Activated T-cell treated with anti-CD3 and anti-CD28 coated beads for 48 hours (primary cell): ENCODE results near the gene TARBP1.
"Not testable (repeated sequence)": the region's sequence is repeated elsewhere in the genome, so short reads cannot be mapped to it uniquely, and the experiment has no call there.

ENCODE experiments used
- DNase-seq: peaks from one replicate; pipeline ENCODE4 v3.0.0-alpha.2; 2020; ENCODE audit warnings: low read depth

The TARBP1 gene

DNA sequence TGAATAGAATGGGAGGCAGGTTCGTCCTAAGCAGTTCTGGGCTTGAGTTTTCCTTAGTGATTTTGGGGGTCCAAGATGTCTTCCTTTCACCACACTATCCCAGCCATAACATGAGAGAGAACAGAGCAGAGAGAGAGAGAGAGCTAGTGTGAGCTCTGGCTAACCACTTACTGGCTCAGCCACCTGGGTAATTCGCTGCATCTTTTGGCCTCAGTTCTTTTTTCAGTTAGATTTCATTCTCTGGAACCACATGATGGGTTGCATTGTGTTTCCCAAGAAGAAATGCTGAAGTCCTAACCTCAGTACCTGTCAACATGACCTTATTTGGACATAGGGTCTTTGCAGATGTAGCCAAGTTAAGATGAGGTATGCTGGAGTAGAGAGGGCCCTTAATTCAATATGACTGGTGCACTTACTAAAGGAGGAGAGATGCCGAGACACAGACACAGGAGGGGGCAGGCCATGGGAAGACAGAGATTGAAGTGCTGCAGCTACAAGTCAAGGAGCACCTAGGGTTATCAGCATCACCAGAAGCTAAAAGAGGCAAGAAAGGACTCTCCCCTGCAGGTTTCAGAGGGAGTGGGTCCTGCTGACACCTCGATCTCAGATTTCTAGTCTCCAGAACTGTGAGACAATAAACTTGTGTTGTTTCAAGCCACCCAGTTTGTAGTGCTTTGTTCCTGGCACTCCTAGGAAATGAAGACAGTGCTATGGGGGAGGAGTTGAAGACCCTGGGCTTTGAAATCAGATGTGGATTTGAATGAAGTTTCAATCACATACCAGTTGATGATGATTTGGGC is 26.2 kb upstream of the TARBP1 start:
- no peak for DNase-seq

DNA sequence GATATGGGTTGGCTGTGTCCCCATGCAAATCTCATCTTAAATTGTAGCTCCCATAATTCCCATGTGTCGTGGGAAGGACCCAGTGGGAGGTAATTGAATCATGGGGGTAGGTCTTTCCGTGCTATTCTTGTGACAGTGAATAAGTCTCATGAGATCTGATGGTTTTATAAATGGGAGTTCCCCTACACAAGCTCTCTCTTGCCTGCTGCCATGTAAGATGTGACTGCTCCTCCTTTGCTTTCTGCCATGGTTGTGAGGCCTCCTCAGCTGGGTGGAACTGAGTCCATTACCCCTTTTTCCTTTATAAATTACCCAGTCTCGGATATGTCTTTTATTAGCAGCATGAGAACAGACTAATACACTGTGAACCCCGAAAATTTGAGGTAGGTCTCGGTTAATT is 25.3 kb upstream of the TARBP1 start:
- DNase-seq = not testable (repeated sequence)

DNA sequence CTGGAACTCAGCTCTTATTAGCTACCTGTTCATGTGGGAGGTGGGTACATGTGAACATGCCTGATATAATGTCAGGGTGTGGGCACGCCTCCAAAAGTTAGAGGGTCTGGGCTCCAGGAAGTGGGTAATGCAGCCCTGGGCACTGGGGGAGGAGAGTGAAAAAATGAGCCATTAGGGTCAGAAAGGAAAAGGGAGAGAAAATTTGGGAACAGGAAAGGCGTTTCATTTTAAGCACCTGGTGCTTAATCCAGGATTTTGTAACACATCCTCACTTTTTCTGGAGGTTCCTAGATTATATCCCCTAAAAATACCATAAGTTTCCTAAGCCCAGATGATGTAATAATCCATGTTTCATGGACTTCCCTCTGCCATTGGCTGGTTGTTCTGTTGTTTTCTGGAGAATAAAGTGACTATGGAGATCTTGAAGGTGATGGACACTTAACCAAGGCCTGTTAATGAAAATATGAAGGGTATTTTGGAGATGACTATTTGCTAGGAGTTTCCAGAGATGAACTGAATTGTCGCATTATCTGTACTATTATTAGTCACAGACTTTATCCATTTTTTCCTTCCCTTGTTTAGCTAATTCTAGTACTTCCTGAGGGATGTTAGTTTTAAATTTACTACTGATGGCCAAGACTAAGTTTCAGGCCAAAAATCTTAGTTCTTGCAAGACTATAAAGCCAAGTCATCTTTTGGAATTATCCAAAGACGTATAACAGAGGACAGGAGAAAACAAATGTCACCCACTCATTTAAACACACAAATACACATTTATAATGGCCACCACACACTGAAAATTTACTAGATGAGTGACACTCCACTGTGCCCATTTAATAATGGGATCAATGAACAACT is 24.4 kb upstream of the TARBP1 start:
- no peak for DNase-seq

DNA sequence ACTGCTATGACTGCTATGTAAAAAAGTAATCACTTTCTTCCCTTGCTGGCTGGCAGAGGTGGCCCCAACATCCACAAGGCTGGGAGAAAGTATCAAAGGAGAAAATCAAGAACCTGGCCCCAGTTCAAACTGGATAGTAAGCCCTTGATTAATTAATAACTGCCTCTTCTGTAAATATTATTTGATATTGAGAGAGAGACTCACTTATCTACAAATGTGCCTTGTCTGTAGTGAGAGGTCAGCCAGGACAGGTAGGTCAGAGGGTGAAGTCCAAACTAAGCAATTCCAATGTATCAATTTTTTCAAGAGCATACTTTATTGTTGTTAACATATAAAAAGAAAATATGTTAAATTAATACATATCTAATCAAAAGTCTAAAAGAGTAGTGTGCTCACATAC is 23.8 kb upstream of the TARBP1 start:
- no peak for DNase-seq

DNA sequence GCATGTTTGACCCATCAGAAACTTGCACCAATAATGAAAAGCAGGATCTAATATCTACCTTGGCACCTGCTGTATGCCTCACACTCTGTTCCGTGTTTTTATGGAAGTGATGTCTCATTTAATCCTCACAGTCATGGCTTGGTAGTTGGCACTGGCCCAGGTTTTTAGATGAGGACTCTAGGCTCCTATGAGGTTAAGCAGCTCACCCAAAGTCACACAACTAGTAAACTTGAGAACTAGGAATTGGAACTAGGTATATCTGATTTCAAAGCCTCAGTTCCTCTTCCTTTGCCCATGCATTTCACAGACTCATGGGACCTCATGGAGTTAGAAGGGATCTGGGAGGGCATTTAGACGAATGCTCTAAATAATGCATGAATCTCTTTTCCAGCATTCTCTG is 21.3 kb upstream of the TARBP1 start:
- DNase-seq = no peak

DNA sequence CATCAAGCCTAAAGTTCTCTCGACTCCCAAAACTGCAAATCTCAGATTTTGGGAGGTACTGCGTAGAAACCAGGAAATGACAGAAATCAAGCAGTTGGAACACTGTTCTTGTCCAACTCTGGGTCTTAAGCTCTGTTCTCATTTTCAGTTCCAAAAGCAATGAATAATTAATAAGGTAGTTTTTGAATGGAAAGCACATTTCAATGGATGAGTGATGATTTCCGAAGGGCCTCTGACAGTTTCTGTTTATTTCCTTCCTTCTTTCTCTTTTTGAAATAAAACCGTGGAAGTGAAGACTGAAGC is 20.9 kb upstream of the TARBP1 start:
- no peak for DNase-seq

DNA sequence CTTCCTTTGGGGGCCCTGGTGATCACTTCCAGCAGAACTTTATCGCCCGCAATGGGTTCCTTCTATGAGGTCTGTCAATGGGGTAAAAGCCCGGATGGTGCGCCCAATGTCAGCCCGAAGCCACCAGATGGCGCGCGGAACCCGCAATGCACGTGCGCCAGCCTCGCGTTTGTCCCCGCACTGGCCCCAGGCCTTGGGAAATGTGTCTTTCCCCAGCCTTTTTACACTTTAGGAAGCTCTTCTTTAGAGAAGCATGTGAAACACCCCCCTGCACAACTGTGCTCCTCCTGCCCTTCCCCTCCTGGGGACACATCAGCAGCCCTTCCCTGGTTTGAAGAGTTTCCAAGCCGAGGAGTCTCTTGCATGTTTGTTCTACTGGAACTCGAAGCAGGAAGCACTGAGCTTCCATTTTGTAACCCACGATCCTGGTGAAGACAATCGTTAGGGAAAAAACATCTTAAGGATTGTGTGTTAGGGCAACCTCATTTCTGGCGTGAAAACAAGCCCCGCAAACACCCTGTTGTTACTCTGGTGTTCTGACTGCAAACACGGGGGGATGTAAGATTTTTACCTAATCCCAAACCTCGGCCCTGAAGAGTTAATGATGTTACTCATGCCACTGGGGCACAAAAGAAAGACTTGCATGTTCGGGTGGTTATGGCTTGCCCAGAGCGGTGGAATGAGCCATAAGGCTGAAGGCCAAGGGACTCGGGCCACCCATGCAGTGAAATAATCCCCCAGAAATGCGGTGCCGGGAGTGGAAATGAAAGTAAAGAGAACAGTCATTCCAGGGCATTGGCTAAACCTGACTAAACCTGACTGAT is 20.4 kb upstream of the TARBP1 start:
- peak; percentile 82 for DNase-seq

DNA sequence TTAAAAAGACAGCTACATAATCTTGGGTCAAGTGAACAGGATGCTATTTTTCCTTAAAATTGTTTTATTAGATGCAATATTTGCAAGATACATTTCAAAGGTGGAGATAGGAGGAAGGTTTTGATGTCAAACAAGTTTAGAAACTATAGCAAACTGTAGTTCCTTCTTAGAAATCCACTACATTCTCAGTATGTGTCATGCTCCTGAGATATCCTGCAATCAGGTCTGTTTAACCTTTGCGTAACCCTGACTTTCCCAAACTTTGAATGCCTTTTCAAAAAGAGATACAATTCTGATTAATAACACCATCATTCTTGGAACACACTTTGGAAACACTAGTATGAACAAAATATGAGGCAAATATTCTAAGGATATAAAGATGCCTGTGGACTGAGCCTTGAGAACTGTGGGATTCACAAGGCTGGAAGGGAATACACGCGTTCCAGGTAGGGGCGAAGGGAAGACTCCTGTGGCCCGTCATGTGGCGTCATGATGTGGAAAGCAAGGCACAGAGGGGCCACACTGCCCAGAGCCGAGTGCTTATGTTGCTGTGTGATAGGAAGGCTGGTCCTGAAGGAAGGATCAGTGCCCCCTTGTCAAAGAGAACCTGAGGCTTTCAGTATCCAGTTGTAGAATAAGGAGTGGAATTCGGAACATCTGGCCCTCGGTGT is 19.6 kb upstream of the TARBP1 start:
- no peak for DNase-seq

DNA sequence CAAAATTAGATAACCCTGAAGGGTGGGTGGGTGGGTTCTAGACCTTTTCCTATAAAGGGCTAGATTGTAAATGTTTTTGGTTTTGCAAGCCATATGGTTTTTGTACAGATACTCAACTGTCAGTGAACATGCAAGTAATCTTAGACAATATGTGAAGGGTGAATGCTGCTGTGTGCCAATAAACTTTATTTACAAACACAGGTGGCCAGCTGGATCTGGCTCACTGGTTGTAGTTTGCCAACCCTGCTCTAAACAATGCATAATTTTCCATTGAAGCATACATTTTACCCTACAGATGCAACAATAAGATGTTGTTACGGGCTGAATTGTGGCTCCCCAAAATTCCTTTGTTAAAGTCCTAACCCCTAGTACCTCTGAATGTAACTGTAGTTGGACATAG is 18.6 kb upstream of the TARBP1 start:
- no peak for DNase-seq

DNA sequence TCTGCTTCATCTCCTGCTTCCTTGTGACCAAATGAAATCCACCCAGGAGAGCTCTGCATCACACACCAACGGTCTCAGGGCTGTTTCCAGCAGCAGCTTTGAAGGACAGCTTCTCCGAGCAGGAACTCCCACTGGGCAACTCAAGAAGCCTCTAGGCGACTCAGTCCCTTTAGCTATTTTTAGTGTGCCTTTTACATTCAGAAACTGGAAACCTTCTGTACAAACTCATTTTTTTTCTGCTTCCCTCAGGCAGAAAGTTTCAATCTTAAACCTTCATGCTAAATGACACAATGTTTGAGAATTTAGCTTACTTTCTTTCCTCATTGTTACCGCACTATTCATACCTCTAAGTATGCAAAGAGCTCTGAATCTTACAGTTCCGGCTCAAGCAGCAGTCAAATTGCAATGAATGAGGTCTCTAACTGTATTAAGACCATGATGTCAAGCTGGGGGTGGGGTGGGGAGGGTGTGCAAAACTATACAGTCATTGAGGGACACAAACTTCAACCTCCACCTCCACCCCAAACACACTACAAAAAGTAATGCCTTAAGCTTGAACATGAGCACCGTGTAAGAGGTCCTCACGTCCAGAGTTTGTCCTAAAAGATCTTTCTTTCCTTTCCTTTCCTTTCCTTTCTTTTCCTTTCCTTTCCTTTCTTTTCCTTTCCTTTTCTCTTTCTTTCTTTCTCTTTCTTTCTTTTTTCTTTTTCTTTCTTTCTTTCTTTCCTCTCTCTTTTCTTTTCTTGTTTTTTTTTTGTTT is 16.4 kb upstream of the TARBP1 start:
- DNase-seq = no peak

DNA sequence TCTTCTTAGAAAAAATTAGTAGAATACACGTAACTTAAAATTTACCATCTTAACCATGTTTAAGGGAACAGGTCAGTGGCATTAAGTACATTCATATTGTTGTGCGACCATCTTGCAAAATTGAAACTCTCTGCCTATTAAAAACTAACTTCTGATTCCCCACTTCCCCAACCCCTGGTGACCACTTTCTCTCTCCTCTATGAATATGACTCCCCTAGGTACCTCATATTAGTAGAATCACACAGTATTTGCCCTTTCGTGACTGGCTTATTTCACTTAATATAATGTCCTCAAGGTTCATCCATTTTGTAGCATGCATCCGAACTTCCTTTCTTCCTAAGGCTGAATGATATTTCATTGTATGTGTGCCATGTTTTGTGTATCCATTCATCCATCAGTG is 15.1 kb upstream of the TARBP1 start:
- DNase-seq = no peak

DNA sequence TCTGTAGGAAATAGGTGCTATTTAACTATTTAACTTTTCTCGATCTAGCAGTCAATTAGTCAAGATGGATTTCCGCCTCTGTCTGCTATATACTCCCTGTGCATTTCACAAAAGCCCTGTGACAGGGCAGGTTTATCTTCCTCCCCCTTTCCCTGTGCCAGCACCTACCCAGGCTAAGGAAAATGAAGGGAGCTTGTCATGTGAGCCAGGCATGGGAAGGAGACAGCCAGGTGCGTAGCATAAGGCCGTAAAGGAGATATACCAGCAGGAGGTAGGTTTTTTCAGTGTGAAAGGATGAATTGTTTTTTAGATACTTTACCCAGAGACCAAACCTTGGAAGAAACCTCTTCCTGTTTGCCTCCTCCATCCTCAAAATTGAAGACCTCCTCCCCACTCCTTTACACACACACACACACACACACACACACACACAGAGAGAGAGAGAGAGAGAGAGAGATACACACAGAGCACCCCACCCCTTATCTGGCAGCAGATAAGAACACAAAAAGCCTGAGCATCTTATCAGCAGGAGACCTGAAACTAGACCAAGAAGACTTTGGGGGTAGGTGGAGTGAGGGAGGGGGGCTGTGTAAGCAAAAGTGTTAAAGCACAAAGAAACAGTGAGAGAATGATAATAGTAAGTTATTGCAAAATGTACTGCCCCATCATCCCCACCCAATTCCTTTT is 12.0 kb upstream of the TARBP1 start:
- DNase-seq = no peak

DNA sequence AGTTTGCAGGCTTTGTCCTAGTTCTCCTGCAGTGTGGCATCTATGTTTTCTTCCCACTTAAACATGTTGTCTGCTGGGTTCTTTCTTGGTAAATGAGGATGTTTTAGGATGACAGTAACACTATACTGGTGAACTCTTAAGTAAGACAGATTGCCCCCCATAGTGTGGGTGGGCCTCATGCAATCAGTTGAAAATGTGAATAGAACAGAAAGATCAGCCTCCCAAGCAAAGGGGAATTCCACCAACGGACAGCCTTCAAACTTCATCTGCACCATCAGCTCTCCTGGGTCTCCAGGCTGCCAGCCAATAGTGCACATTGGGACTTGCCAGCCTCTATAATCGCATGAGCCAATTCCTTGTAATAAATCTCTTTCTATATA is 10.7 kb upstream of the TARBP1 start:
- no peak for DNase-seq

DNA sequence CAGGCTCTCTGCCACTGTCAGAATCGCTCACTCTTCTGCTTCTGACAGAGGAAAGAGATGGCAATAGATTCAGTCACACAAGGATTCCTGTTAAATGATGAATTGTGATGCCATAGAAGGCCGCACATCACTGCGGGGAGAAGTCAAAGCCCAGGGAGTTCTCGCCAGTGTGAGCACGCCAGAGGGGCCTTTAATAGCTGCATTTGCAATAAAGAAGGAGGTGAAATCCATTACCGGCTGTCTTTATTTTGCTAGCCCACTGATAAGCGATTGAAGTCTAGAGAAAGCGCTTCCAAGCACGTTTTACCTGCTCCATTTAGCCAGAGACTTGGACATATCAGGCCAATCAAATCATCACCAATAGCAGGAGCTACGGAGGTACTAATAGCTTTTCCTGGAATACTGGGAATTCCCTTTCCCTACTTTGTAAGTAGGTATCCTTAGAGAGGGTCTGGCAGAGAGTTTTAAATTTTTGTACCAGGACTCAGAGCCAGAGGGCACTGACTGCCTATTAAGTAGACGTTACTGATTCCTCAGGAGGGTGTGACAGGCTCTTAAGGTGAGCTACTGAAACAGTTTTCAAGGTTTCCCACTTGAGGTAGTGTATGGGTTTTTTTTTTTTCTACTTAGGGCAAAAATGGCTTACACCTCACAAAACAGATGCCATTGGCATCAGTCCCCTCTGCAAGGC is 10.2 kb upstream of the TARBP1 start:
- DNase-seq = no peak

DNA sequence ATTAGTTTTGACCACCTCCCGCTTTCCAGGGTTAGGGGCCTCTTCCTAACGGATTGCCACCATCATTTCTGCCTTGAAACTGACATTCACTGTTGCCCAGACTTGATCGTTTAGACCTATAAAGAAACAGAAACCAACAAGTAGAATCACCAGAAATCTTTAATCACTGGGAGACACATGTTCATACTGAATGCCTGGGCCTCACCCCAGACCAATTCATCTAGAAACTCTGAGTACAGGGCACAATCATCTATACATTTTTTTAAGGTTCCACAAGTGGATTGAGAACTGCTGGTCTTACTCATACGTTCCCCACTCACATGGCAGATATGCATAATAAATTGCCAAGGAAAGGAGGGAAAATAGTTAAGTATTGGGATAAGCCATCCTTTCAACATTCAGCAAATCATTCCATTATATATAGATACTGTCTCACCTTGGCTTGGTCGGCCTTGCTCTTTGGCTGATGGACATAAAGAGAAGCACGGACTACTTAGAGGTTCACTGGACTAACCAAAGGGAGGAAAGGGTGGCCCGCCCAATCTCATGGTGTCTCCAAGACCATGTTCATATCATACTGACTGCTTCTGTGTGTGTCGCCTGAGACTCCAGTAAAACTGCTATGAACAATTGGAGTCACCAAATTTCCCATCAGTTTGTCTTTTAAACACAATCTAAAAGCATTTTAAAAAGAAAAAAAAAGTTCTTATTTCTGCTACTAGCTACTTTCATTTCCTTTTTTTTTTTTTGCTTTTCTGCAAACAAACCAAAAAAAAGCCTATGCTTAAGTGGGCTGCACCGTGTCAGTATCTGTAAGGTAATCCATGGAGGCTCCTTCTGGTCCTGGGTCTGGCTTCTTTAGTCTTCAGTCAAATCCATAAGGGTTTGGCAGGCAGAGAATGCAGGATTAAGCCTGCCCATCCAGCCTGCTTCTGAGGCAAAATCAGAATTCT is 9.4 kb upstream of the TARBP1 start:
- no peak for DNase-seq

DNA sequence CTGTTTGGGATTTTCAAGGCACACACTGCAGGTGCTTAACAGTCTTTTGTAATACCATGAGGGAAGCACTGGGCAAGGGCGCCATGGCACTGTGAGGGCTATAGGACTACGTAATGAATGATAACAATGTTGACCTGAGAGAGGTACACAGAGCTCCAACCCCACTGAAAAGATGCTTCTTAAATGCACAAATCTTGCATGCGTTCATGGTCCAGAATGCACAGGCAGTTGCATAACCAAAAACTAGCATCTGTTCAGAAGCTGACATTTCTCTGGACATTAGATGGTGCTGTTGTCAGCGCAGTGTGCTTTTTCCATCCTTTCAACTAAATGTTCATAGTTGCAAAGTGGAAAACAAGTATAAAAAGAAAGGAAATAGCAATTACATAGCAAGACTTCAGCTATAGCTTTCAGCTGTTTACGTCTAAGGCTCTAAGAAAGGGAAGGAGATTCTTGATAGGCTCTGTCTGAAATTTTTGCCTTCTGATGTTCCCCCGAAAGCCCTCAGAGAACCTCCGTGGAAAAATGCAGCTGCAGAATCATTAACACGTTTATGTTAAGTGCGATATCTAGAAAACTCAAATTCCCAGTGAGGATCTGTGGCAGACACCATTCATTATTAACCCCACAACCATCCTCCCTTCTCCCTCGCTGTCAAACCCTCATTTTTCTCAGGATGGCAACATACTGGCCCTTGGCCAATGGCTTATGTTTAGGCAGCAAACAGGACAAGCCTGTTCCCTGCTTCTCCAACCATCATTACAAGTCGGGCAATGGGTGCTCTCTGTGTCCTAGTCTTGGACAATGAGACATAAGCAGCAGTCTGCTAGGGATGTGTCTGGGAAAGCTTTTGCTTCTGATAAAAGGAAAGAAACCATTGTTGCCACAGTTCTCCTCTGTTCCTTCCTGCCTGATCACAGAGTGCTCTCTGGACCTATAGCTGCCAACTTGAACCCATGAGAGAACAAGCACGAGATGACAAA is 8.2 kb upstream of the TARBP1 start:
- no peak for DNase-seq

DNA sequence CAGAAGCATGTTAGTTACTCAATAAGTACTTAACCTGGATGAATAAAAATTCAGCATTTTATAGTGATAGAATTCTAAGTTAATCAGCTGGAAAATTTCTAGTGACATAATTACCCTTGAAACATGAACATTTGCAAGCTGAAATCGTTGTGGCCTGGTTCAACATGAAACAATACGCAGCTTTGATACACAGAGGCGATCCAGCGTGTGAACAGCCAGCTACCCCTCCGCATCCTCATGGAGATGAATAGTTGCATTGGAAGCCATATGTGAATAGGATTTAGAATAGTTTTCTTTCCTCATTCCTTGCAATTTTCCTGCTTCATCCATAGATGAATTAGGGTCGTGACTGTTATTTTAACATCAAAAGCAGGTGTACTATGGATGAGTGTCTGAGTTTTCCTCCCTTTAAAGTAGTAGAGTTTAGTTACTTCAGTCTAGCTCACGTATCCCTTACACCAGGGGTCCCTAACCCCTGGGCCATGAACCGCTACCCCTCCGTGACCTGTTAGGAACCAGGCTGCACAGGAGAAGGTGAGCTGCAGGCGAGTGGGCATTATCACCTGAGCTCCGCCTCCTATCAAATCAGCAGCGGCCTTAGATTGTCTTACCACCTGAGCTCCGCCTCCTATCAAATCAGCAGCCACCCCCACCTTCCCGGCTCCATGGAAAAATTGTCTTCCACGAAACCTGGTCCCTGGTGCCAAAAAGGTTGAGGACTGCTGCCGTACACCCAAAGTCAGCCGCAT is 6.2 kb upstream of the TARBP1 start:
- DNase-seq = no peak
